B cell (primary cell): ENCODE results near the gene EHBP1L1.

ENCODE experiments used
- EZH2 ChIP-seq: IDR thresholded peaks from 2 replicates; pipeline ENCODE4 v1.6.1; 2012; ENCODE audit warnings: borderline replicate concordance, low read depth, mild to moderate bottlenecking, moderate library complexity, low read length; ENCODE audit not compliant: insufficient read depth, poor library complexity, severe bottlenecking
- TF ChIP-seq, protein P1 (sequence below): fragments of 200-600 bp; IDR thresholded peaks from one replicate; pipeline ENCODE4 v1.8.0; 2022; ENCODE audit warnings: antibody characterized with exemption, mild to moderate bottlenecking

DNA sequence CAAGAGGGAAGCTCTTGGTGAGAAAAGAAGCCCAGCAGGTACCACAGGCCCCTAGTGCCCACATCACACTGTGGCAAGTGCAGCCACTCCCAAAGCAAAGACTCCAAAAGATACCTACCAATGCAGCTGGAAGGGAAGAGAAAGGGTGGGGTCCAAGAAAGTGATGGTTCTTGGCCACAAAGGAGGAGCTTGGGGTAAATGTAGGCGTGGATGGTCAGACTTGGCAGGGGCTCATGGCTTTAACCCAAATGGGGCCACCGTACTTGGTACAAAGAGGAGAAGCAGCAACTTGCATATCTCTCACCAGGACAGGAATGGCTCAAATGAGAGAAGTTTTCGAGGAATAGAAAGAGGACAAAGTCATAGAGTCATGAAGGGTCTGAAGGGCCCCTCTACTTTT lies 33.4 kb downstream of the EHBP1L1 start:
- TF ChIP-seq, protein P1, sequence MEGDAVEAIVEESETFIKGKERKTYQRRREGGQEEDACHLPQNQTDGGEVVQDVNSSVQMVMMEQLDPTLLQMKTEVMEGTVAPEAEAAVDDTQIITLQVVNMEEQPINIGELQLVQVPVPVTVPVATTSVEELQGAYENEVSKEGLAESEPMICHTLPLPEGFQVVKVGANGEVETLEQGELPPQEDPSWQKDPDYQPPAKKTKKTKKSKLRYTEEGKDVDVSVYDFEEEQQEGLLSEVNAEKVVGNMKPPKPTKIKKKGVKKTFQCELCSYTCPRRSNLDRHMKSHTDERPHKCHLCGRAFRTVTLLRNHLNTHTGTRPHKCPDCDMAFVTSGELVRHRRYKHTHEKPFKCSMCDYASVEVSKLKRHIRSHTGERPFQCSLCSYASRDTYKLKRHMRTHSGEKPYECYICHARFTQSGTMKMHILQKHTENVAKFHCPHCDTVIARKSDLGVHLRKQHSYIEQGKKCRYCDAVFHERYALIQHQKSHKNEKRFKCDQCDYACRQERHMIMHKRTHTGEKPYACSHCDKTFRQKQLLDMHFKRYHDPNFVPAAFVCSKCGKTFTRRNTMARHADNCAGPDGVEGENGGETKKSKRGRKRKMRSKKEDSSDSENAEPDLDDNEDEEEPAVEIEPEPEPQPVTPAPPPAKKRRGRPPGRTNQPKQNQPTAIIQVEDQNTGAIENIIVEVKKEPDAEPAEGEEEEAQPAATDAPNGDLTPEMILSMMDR, result no peak
- TF ChIP-seq EZH2, result no peak
